MM.1S (cell line): ENCODE data around the gene TDP1.

Experiments
- DNase-seq: peaks from one replicate; pipeline ENCODE4 v3.0.0-alpha.2; 2015
- H2AFZ ChIP-seq: fragments of 300-600 bp; sonication (generic); 2 replicates; pipeline ENCODE4 v1.6.0; 2016; ENCODE audit warnings: antibody characterized with exemption, low read length
- H3F3A ChIP-seq: fragments of 300-600 bp; sonication (generic); 2 replicates; pipeline ENCODE4 v1.6.1; 2016; ENCODE audit warnings: mild to moderate bottlenecking, antibody characterized with exemption, low read length, moderate library complexity, mixed read lengths; ENCODE audit not compliant: insufficient read depth
- H3K27ac ChIP-seq: fragments of 300-600 bp; sonication (generic); 2 replicates; pipeline ENCODE4 v1.5.1; 2016; ENCODE audit warnings: mild to moderate bottlenecking, low read length
- H3K27me3 ChIP-seq: fragments of 300-600 bp; sonication (generic); replicated peaks from 2 replicates; pipeline ENCODE4 v1.6.0; 2016; ENCODE audit warnings: low read length; ENCODE audit not compliant: insufficient read depth
- H3K36me3 ChIP-seq: fragments of 300-600 bp; sonication (generic); replicated peaks from 2 replicates; pipeline ENCODE4 v1.6.1; 2016; ENCODE audit warnings: mild to moderate bottlenecking, low read length, mixed read lengths; ENCODE audit not compliant: insufficient read depth
- H3K4me1 ChIP-seq: fragments of 300-600 bp; sonication (generic); 2 replicates; pipeline ENCODE4 v1.6.1; 2016; ENCODE audit warnings: low read length, mixed read lengths
- H3K4me2 ChIP-seq: fragments of 300-600 bp; sonication (generic); 2 replicates; pipeline ENCODE4 v1.6.0; 2016; ENCODE audit warnings: low read depth, low read length
- H3K4me3 ChIP-seq: fragments of 300-600 bp; sonication (generic); 2 replicates; pipeline ENCODE4 v1.5.1; 2016; ENCODE audit warnings: low read length, mixed read lengths
- H3K79me2 ChIP-seq: fragments of 300-600 bp; sonication (generic); 2 replicates; pipeline ENCODE4 v1.6.1; 2016; ENCODE audit warnings: mixed run types, low read length, mixed read lengths
- H3K9ac ChIP-seq: fragments of 300-600 bp; sonication (generic); 2 replicates; pipeline ENCODE4 v1.6.1; 2016; ENCODE audit warnings: low read length, mixed read lengths
- H3K9me2 ChIP-seq: fragments of 300-600 bp; sonication (generic); replicated peaks from 2 replicates; pipeline ENCODE4 v1.6.1; 2016; ENCODE audit warnings: mild to moderate bottlenecking, low read length, mixed read lengths; ENCODE audit not compliant: insufficient read depth
- H3K9me3 ChIP-seq: fragments of 300-600 bp; sonication (generic); replicated peaks from 2 replicates; pipeline ENCODE4 v1.6.1; 2016; ENCODE audit warnings: mild to moderate bottlenecking, low read length, mixed read lengths; ENCODE audit not compliant: insufficient read depth
- H4K20me1 ChIP-seq: fragments of 300-600 bp; sonication (generic); 2 replicates; pipeline ENCODE4 v1.6.1; 2016; ENCODE audit warnings: mild to moderate bottlenecking, low read length, moderate library complexity, mixed read lengths; ENCODE audit not compliant: insufficient read depth
- EZH2 ChIP-seq: fragments of 300-600 bp; sonication (generic); optimal IDR thresholded peaks from 2 replicates; pipeline ENCODE3; 2017; ENCODE audit warnings: low read depth, mild to moderate bottlenecking, antibody characterized with exemption, low read length, mixed read lengths
- EZH2phosphoT487 ChIP-seq: fragments of 300-600 bp; sonication (generic); IDR thresholded peaks from 2 replicates; pipeline ENCODE4 v1.6.1; 2018; ENCODE audit warnings: antibody characterized with exemption, low read length
- TF ChIP-seq, protein P1 (sequence below): fragments of 300-600 bp; sonication (generic); IDR thresholded peaks from 2 replicates; pipeline ENCODE4 v1.5.1; 2016; ENCODE audit warnings: antibody characterized with exemption, low read length, mixed read lengths

The TDP1 gene

DNA sequence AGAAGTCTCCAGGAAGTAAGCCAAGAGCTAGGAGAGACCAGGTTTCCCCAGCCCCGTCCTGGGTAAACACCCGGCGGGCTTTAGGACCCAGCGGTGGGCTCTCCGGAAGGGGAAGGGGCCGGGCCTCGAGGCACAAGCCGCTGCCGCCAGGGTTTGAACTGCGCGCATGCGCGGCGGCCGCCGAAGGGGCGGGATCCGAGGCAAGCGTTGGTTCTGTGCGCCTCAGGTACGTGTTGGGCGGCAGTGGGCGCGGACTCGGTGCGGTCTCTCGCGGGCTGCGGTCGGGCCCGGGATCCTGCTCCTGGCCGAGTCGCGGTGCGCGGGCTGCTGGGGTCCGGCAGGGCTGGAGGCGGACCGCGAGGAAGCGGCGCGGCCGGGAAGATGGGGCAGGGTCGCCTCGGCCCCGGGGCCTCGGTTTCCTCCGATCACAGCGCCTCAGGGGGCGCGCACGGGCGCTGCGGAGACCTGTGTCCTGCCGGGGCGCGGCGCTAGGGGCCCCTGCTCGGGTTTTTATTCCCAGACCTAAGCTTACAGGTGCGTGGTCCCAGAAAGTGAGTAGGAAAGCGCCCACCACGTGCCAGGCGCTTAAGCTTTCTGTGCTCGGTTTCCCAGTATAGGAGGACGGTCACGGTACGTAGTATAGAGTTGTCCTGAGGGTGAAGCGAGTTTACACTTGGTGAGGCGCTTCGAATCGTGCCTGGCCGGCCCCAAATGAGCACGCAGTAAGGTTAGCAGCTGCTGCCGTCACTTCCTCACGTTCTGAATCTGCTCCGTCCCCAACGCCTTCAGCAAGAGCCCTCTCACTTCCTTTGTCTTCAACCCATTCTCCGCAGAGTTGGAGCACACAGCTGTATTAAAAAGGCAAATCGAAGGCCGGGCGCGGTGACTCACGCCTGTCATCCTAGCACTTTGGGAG lies at the start of gene TDP1:
Gene TDP1, plus strand, starts transcription at position 183 of the 916 bp plus-strand sequence. CDS start 7,188 bp downstream, outside the sequence.
- Histone ChIP-seq H3K27me3 (no peaks in the 10 kb centered on the region), H3K27ac (peak within 1 kb of the TSS; percentile 98), H3K36me3 (no peaks in the 10 kb centered on the region), H3K9me2 (no peaks in the 10 kb centered on the region), H4K20me1 (no peaks in the 10 kb centered on the region), H3F3A (peaks cover 33% of the 10 kb centered on the region), H3K79me2 (peaks cover 23% of the 10 kb centered on the region), H2AFZ (peak within 1 kb of the TSS; percentile 96), H3K9ac (peak within 1 kb of the TSS; percentile 95), H3K9me3 (no peaks in the 10 kb centered on the region), H3K4me2 (peak within 1 kb of the TSS; percentile 66), H3K4me1 (peaks cover 21% of the 10 kb centered on the region), H3K4me3 (peak within 1 kb of the TSS; percentile 74)
- DNase-seq, result peak; percentile 89
- no peak for TF ChIP-seq EZH2
- no peak for TF ChIP-seq EZH2phosphoT487
- TF ChIP-seq, protein P1, sequence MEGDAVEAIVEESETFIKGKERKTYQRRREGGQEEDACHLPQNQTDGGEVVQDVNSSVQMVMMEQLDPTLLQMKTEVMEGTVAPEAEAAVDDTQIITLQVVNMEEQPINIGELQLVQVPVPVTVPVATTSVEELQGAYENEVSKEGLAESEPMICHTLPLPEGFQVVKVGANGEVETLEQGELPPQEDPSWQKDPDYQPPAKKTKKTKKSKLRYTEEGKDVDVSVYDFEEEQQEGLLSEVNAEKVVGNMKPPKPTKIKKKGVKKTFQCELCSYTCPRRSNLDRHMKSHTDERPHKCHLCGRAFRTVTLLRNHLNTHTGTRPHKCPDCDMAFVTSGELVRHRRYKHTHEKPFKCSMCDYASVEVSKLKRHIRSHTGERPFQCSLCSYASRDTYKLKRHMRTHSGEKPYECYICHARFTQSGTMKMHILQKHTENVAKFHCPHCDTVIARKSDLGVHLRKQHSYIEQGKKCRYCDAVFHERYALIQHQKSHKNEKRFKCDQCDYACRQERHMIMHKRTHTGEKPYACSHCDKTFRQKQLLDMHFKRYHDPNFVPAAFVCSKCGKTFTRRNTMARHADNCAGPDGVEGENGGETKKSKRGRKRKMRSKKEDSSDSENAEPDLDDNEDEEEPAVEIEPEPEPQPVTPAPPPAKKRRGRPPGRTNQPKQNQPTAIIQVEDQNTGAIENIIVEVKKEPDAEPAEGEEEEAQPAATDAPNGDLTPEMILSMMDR, result no peak; the same call in 1 of the 2 replicates

- H3K9me3 ChIP-seq, result no peaks in the 10 kb centered on the region
- no peak overlapping the region for H3K4me2 ChIP-seq
- no peaks in the 10 kb centered on the region for H4K20me1 ChIP-seq
- no peak overlapping the region for H2AFZ ChIP-seq
- H3K9ac ChIP-seq, result no peak overlapping the region
- no peaks in the 10 kb centered on the region for H3K79me2 ChIP-seq
- H3K27me3 ChIP-seq, result no peaks in the 10 kb centered on the region
- TF ChIP-seq EZH2phosphoT487, result no peak
- TF ChIP-seq, protein P1, result no peak
- no peak for TF ChIP-seq EZH2
- no peak overlapping the region for H3K4me3 ChIP-seq
- no peaks in the 10 kb centered on the region for H3F3A ChIP-seq
- no peak overlapping the region for H3K27ac ChIP-seq
- H3K36me3 ChIP-seq, result no peaks in the 10 kb centered on the region
- no peaks in the 10 kb centered on the region for H3K9me2 ChIP-seq
- H3K4me1 ChIP-seq, result no peaks in the 10 kb centered on the region
- DNase-seq, result no peak
Observed at GRCh38 chr14:89906000-89906399, 49.7 kb upstream of the TDP1 start.

DNA sequence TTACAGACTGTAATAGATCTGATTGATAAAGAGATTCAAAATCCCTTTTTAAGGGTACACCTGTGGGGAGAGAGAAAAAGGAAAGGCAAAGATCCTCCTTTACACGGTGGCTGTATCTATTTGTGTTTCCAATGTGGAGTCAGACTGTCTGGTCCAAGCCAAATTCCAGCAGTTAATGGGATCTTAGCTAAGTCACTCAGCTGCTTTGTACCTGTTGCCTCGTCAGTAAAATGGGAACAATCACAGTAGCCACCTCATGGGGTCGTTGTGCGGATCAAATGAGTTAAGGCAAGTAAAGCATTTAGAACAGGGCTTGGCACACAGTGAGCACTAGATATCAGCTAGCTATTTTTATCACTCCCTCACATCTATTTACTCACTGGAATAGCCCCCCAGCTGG lies 48.1 kb upstream of the TDP1 start:
- no peaks in the 10 kb centered on the region for H3F3A ChIP-seq
- H3K36me3 ChIP-seq, result no peaks in the 10 kb centered on the region
- H3K9ac ChIP-seq, result no peak overlapping the region
- DNase-seq, result no peak
- no peak overlapping the region for H3K4me2 ChIP-seq
- no peaks in the 10 kb centered on the region for H3K9me3 ChIP-seq
- H2AFZ ChIP-seq, result no peak overlapping the region
- no peaks in the 10 kb centered on the region for H3K4me1 ChIP-seq
- no peaks in the 10 kb centered on the region for H3K9me2 ChIP-seq
- no peaks in the 10 kb centered on the region for H4K20me1 ChIP-seq
- H3K27me3 ChIP-seq, result no peaks in the 10 kb centered on the region
- H3K79me2 ChIP-seq, result no peaks in the 10 kb centered on the region
- TF ChIP-seq EZH2, result no peak
- no peak for TF ChIP-seq EZH2phosphoT487
- TF ChIP-seq, protein P1, result no peak
- H3K27ac ChIP-seq, result no peak overlapping the region
- H3K4me3 ChIP-seq, result no peak overlapping the region
